ENCODE data around the gene KNSTRN.

Gene KNSTRN

GRCh38 chr15:40338921-40339620 is 43.5 kb upstream of the KNSTRN start:
- Histone ChIP-seq H3K4me1 (ENCODE audit: control insufficient read depth in 2 of 2, insufficient read depth in 2 of 2, low read length in 2 of 2) (peaks cover 69 to 73% of the 10 kb centered on the region in 2 donors), H3K27ac (ENCODE audit: low read depth in 2 of 2, low read length in 2 of 2) (peak overlapping the region; percentile 92 to 94), H3K4me3 (ENCODE audit: low read length in 2 of 2) (peak overlapping the region; percentile 65 to 72), H3K9ac (ENCODE audit: low read depth in 1 of 2, low read length in 2 of 2) (peak overlapping the region; percentile 81 to 87), H3K9me3 (ENCODE audit: control insufficient read depth in 2 of 2, low read length in 2 of 2) (no peaks in the 10 kb centered on the region), H3K36me3 (ENCODE audit: control insufficient read depth in 2 of 2, insufficient read depth in 2 of 2, low read length in 2 of 2) (no peaks in the 10 kb centered on the region), H3K27me3 (ENCODE audit: control insufficient read depth in 2 of 2, insufficient read depth in 2 of 2, low read length in 2 of 2) (no peaks in the 10 kb centered on the region)

DNA sequence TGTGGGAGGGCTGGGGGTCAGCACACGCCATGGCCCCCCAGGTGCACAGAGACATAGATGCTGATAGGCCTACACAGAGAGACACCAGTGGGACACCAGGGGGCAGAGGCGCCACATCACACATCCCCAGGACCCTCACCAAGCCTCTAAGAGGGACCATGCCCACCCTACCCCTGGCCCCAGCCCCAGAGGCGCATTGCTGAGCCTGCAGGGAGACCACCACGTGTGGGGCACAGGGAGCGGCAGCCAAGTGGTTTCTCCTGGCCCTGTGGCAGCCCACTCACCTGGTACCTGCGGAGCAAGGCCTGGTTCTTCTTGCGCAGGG is 42.9 kb upstream of the KNSTRN start:
- Histone ChIP-seq H3K9ac (ENCODE audit: low read depth in 1 of 2, low read length in 2 of 2) (peak overlapping the region; percentile 81 to 87), H3K36me3 (ENCODE audit: control insufficient read depth in 2 of 2, insufficient read depth in 2 of 2, low read length in 2 of 2) (no peaks in the 10 kb centered on the region), H3K4me3 (ENCODE audit: low read length in 2 of 2) (peak overlapping the region; percentile 65 to 72), H3K27ac (ENCODE audit: low read depth in 2 of 2, low read length in 2 of 2) (peak overlapping the region; percentile 92 to 94), H3K9me3 (ENCODE audit: control insufficient read depth in 2 of 2, low read length in 2 of 2) (no peaks in the 10 kb centered on the region), H3K4me1 (ENCODE audit: control insufficient read depth in 2 of 2, insufficient read depth in 2 of 2, low read length in 2 of 2) (peaks cover 69 to 73% of the 10 kb centered on the region in 2 donors), H3K27me3 (ENCODE audit: control insufficient read depth in 2 of 2, insufficient read depth in 2 of 2, low read length in 2 of 2) (no peaks in the 10 kb centered on the region)

DNA sequence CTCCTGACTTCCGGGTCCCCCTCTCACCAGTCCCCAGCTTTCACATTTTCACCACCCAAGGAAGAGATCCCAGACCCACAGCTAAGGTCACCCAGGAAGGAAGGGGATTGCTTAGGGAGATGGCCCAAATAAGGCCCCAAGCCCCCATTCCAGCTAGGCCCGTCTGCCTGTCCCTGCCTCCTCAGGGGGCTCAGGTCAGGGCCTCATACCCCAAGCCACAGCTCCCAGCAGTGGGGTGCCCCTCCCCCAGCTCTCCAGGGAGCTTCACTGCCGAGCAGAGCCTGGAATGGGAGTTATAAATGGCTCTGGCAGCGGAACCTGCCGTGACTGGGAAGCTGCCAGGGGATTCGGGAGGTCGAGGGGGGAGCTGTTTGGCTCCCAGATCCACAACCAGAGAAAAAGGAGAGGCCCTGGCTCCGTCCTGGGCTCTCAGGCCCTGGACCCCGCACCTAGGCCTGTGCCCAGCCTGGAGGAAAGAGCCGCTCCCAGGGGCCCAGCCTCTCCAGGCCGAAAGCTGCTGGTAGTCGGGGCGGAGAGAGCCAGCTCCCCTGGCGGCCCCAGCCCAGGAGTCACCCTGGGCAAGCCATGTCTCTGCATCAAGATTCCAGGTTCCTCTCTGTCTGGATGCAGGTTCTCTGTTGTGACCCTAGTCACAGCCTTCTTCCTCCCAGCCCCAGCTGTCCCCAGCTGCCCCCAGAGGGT is 42.3 kb upstream of the KNSTRN start:
- H3K27ac ChIP-seq (ENCODE audit: low read depth in 2 of 2, low read length in 2 of 2), result peak overlapping the region; percentile 92 to 94
- peaks cover 73% of the 10 kb centered on the region in 2 donors for H3K4me1 ChIP-seq (ENCODE audit: control insufficient read depth in 2 of 2, insufficient read depth in 2 of 2, low read length in 2 of 2)
- peak overlapping the region; percentile 65 to 72 for H3K4me3 ChIP-seq (ENCODE audit: low read length in 2 of 2)
- H3K9me3 ChIP-seq (ENCODE audit: control insufficient read depth in 2 of 2, low read length in 2 of 2), result no peaks in the 10 kb centered on the region
- no peaks in the 10 kb centered on the region for H3K36me3 ChIP-seq (ENCODE audit: control insufficient read depth in 2 of 2, insufficient read depth in 2 of 2, low read length in 2 of 2)
- H3K9ac ChIP-seq (ENCODE audit: low read depth in 1 of 2, low read length in 2 of 2), result peak overlapping the region; percentile 81 to 87
- H3K27me3 ChIP-seq (ENCODE audit: control insufficient read depth in 2 of 2, insufficient read depth in 2 of 2, low read length in 2 of 2), result no peaks in the 10 kb centered on the region

DNA sequence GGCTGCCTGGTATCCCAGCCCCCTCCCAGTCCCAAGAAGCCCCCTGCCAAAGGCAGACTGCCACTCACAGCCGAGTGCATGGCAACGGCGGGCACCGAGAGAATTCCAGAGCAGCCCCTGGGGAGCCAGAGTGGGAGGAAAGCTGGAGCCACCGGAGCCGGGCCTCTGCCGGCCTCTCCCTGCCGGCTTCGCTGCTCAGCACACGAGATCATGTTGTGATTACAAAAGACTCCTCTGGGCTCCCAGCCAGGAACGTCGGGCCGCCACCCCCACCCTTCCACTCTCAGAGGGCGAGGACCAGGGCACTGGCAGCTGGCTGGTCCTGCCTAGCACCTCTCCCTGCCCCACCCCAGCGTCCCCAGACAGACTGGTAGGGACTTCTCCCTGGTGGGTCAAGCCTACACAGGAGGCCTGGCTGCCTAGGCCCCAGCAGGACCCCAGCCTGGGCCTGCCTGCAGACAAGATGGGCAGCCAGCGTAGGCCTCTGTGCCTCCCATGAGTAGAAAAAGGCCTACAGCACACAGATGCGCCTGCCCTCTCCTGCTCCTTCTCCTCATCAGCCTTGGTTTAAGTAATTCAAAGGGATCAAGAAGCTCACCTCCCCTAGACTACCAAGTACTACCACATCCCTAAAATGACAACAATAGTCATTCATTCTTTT is 41.7 kb upstream of the KNSTRN start, which contains the start of gene CCDC9B:
TSS of gene CCDC9B (minus strand) at position 200 of the 661 bp plus-strand sequence. CDS start at position 80, 120 bp downstream.
- Histone ChIP-seq H3K4me1 (ENCODE audit: control insufficient read depth in 2 of 2, insufficient read depth in 2 of 2, low read length in 2 of 2) (peaks cover 79 to 80% of the 10 kb centered on the region in 2 donors), H3K36me3 (ENCODE audit: control insufficient read depth in 2 of 2, insufficient read depth in 2 of 2, low read length in 2 of 2) (no peaks in the 10 kb centered on the region), H3K9ac (ENCODE audit: low read depth in 1 of 2, low read length in 2 of 2) (peak within 1 kb of the TSS; percentile 81 to 87), H3K27ac (ENCODE audit: low read depth in 2 of 2, low read length in 2 of 2) (peak within 1 kb of the TSS; percentile 92 to 94), H3K9me3 (ENCODE audit: control insufficient read depth in 2 of 2, low read length in 2 of 2) (no peaks in the 10 kb centered on the region), H3K4me3 (ENCODE audit: low read length in 2 of 2) (peak within 1 kb of the TSS; percentile 65 to 72), H3K27me3 (ENCODE audit: control insufficient read depth in 2 of 2, insufficient read depth in 2 of 2, low read length in 2 of 2) (no peaks in the 10 kb centered on the region)

GRCh38 chr15:40342416-40343320 is 39.9 kb upstream of the KNSTRN start:
- Histone ChIP-seq H3K27me3 (ENCODE audit: control insufficient read depth in 2 of 2, insufficient read depth in 2 of 2, low read length in 2 of 2) (no peaks in the 10 kb centered on the region), H3K4me3 (ENCODE audit: low read length in 2 of 2) (no peak overlapping the region), H3K27ac (ENCODE audit: low read depth in 2 of 2, low read length in 2 of 2) (peak overlapping the region; percentile 98 to 100), H3K4me1 (ENCODE audit: control insufficient read depth in 2 of 2, insufficient read depth in 2 of 2, low read length in 2 of 2) (peaks cover 90 to 94% of the 10 kb centered on the region in 2 donors), H3K36me3 (ENCODE audit: control insufficient read depth in 2 of 2, insufficient read depth in 2 of 2, low read length in 2 of 2) (no peaks in the 10 kb centered on the region), H3K9ac (ENCODE audit: low read depth in 1 of 2, low read length in 2 of 2) (peak overlapping the region; percentile 65 to 74), H3K9me3 (ENCODE audit: control insufficient read depth in 2 of 2, low read length in 2 of 2) (no peaks in the 10 kb centered on the region)

DNA sequence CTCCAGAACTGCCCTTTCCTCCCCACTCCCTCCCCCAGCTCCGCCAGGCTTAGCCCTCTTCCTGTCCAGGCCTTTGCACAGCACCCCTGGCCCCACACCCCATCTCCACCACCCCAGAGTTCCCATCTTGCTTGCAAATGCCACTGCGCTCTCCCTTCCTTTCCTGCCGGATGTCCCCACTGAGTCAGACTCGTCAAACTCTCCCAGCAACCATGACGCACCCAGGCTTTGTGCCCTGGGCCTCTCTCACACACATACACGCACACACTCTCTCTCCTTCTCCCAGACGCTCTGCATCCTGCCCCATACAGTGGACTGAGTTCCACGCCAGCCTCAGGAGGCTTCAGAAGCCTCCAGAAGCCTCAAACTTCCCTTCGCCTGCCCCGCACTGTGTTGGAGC is 39.0 kb upstream of the KNSTRN start:
- Histone ChIP-seq H3K9ac (ENCODE audit: low read depth in 1 of 2, low read length in 2 of 2) (peak overlapping the region in 1 of 2 donors; percentile 74), H3K27ac (ENCODE audit: low read depth in 2 of 2, low read length in 2 of 2) (peak overlapping the region; percentile 98 to 100), H3K4me1 (ENCODE audit: control insufficient read depth in 2 of 2, insufficient read depth in 2 of 2, low read length in 2 of 2) (peaks cover 84 to 92% of the 10 kb centered on the region in 2 donors)

DNA sequence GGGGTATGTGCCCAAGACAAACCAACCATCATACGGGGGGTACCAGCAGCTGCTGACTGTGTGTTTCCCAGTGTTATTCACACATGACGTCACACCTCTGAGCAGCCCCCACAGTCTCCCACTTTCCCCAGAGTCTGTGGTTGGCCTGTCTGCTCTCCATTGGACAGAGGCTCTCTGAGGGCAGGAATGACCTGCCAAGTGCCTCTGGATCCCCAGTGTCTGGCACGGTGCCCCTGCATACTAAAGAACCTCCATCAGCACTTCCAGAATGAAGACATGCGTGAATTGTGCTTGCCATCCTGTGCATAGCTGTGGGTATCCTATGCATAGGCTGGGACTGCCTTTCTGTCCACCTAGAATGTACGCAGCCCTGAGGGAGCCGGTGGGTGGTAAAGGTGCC is 38.3 kb upstream of the KNSTRN start:
- no peak overlapping the region for H3K9ac ChIP-seq (ENCODE audit: low read depth in 1 of 2, low read length in 2 of 2)
- H3K4me3 ChIP-seq (ENCODE audit: low read length in 2 of 2), result no peak overlapping the region
- H3K27ac ChIP-seq (ENCODE audit: low read depth in 2 of 2, low read length in 2 of 2), result peak overlapping the region; percentile 97 to 100
- peaks cover 84 to 92% of the 10 kb centered on the region in 2 donors for H3K4me1 ChIP-seq (ENCODE audit: control insufficient read depth in 2 of 2, insufficient read depth in 2 of 2, low read length in 2 of 2)
- no peaks in the 10 kb centered on the region for H3K36me3 ChIP-seq (ENCODE audit: control insufficient read depth in 2 of 2, insufficient read depth in 2 of 2, low read length in 2 of 2)
- no peaks in the 10 kb centered on the region for H3K27me3 ChIP-seq (ENCODE audit: control insufficient read depth in 2 of 2, insufficient read depth in 2 of 2, low read length in 2 of 2)
- no peaks in the 10 kb centered on the region for H3K9me3 ChIP-seq (ENCODE audit: control insufficient read depth in 2 of 2, low read length in 2 of 2)

More for the DNA sequence above, 39.0 kb upstream of the KNSTRN start:
- H3K27me3 ChIP-seq (ENCODE audit: control insufficient read depth in 2 of 2, insufficient read depth in 2 of 2, low read length in 2 of 2), result no peaks in the 10 kb centered on the region
- H3K9me3 ChIP-seq (ENCODE audit: control insufficient read depth in 2 of 2, low read length in 2 of 2), result no peaks in the 10 kb centered on the region
- no peaks in the 10 kb centered on the region for H3K36me3 ChIP-seq (ENCODE audit: control insufficient read depth in 2 of 2, insufficient read depth in 2 of 2, low read length in 2 of 2)
- no peak overlapping the region for H3K4me3 ChIP-seq (ENCODE audit: low read length in 2 of 2)

DNA sequence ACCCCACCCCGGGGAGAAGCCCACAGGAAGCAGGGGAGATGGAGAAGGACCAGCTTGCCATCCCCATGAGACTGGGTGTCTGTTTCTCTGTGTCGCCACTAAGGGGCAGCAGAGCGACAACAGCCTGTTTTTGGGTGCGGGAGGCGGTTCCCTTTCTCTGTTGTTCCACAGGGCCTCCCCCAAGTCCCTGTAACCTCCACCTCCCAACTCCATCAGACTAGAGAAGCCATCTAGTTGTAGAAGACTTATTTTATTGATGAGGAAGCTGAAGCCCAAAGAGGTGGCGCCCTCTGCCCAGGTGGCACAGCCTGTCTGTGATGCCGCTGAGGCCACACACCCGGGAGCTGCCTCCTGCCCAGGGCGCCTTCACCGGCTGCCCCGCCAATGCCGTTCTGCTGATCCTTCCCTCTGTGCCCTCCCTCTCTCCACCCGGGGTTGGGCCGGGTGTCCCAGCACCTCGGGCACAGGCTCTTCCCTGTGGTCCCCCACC is 37.8 kb upstream of the KNSTRN start:
- peak overlapping the region in 1 of 2 donors; percentile 39 for H3K4me3 ChIP-seq (ENCODE audit: low read length in 2 of 2)
- H3K27ac ChIP-seq (ENCODE audit: low read depth in 2 of 2, low read length in 2 of 2), result peak overlapping the region; percentile 97 to 100
- peak overlapping the region; percentile 27 to 70 for H3K9ac ChIP-seq (ENCODE audit: low read depth in 1 of 2, low read length in 2 of 2)
- no peaks in the 10 kb centered on the region for H3K36me3 ChIP-seq (ENCODE audit: control insufficient read depth in 2 of 2, insufficient read depth in 2 of 2, low read length in 2 of 2)
- no peaks in the 10 kb centered on the region for H3K27me3 ChIP-seq (ENCODE audit: control insufficient read depth in 2 of 2, insufficient read depth in 2 of 2, low read length in 2 of 2)
- H3K4me1 ChIP-seq (ENCODE audit: control insufficient read depth in 2 of 2, insufficient read depth in 2 of 2, low read length in 2 of 2), result peaks cover 83 to 87% of the 10 kb centered on the region in 2 donors
- no peaks in the 10 kb centered on the region for H3K9me3 ChIP-seq (ENCODE audit: control insufficient read depth in 2 of 2, low read length in 2 of 2)

DNA sequence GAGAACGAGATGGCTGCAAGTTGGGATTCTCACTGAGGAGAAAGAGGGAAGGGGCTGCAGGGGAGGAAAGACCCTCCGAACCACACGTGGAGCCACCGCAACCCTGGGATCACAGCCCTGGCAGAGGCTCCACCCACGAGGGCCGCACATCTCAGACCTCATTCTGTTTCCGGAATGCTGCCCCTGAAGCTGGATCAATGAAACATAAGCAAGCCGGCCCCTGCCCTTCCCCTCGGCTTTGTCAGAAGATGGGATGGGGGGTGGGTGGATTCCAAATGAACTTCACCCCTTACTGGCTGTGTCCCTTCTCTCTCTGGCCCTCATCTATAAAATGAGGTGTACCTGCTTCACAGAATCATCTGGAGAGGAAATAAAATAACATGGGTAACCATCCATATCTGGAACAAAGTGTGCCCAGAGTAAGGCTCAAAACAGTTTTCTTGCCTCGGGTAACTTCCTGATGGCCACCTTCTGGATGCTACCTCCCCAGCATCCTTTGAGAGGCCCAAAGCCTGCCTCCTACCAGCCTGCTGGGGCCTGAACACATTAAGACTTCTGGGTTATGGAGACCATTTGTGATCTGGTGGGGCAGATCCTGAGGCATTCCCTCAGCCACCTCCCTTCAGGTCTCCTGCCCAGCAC is 37.2 kb upstream of the KNSTRN start:
- Histone ChIP-seq H3K4me1 (ENCODE audit: control insufficient read depth in 2 of 2, insufficient read depth in 2 of 2, low read length in 2 of 2) (peaks cover 81 to 87% of the 10 kb centered on the region in 2 donors), H3K27ac (ENCODE audit: low read depth in 2 of 2, low read length in 2 of 2) (peak overlapping the region; percentile 97 to 100), H3K27me3 (ENCODE audit: control insufficient read depth in 2 of 2, insufficient read depth in 2 of 2, low read length in 2 of 2) (no peaks in the 10 kb centered on the region), H3K4me3 (ENCODE audit: low read length in 2 of 2) (peak overlapping the region; percentile 39 to 56), H3K9me3 (ENCODE audit: control insufficient read depth in 2 of 2, low read length in 2 of 2) (no peaks in the 10 kb centered on the region), H3K9ac (ENCODE audit: low read depth in 1 of 2, low read length in 2 of 2) (peak overlapping the region; percentile 65 to 70), H3K36me3 (ENCODE audit: control insufficient read depth in 2 of 2, insufficient read depth in 2 of 2, low read length in 2 of 2) (no peaks in the 10 kb centered on the region)
